GM19463 (cell line): ENCODE results near the gene GRAMD4.

Experiments used
- ATAC-seq: cut with Tn5 transposase; IDR thresholded peaks from one replicate; pipeline ENCODE4 v1.9.1; 2021; ENCODE audit warnings: mild to moderate bottlenecking, moderate library complexity; ENCODE audit not compliant: unreplicated experiment

The GRAMD4 gene

GRCh38 chr22:46682011-46682731 lies 62.0 kb downstream of the GRAMD4 start:
- ATAC-seq, result no peak

DNA sequence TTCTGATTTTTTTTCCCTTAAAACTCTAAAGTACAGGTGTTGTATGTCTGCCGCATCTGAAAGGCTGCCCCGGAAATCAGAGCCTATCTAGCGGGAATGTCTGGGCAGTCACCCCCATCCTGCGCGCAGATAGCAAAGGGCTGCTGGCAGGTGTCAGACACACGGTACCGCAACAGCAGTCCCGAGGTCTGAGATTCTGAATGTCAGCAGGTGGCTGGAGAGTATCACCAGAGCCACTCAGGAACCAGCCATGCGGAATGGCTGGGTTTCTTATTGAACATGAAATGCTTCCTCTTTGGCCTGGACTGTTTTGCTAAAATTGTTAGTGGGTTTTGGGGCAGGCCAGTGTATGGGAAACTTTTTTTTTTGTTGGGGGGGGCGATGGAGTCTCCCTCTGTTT lies 64.5 kb downstream of the GRAMD4 start:
- peak; percentile 90 for ATAC-seq

DNA sequence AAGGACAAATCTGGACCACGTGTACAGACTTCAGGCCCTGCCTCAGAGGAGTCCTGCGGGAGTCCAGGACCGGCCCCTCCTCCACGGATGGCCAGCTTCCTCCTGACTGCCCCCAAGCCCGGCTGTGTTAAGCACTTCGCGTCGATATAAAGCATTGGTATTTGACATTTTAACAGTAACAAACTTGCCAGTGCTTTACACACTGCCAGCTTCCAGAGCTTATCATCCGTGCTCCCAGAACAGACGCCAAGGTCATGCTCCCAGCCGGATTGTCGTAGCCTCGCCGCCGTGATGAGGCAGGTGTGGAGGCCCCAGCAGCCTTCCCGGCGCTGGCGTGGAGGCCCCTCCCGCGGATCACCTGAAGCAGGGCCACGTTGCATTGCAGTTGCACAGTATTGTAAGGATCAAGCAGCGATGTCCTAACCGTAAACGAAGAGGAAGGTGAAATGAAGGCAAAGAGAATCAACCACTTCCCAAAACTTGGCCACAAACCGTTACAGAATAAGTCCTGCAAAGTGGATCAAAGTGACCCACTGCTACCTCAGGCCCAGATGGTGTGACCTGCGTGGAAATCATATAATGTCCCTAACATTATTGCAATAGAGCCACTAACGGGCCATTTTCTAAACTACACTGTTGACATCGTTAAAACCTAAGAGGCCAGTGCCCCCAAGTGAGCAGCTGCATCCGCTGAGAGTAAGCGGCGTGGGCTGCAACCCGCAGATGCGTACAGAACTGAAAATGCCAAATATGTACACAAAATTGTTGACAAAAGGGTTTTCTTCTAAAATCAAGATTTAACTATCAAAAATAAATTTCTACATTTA lies 66.2 kb downstream of the GRAMD4 start:
- no peak for ATAC-seq

GRCh38 chr22:46687048-46687444 lies 66.9 kb downstream of the GRAMD4 start:
- no peak for ATAC-seq

DNA sequence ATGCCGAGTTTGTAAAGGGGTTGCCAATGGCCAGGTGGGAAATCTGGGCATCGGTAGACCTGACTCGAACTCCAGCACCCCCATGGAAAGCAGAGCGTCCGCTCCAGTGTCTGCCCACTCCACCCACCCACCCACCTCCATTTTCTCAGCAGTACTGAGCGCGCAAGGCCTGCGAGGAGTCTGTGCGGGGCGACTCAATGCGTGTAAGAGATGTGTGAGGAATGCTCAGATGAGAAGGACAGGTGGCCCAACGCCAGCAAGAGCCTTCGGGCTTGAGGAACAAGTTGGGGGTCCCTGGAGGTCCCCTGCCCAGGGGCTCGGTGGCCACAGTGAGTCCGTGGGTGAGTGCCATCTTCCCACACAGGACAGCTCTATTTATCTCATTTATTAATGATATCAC lies 67.3 kb downstream of the GRAMD4 start:
- ATAC-seq, result no peak

DNA sequence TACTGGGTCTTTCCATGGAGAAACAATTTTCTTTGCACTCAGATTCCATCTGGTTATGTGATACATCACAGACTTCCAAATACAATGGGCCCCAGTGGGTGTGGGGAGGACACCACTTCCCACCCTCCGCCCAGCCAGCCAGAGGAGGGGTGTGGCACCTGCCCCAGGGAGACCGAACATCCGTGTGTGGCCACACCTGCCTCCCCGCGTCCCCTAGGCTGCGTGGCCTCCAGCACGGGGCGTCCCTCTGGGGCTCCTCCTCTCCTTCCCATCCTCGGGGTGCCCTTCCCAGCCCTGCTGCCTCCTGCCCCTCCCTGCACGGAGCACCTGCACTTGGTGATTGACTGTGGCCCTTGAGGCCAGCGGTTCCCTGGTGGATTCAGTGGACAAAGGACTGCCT lies 68.8 kb downstream of the GRAMD4 start:
- ATAC-seq, result no peak

DNA sequence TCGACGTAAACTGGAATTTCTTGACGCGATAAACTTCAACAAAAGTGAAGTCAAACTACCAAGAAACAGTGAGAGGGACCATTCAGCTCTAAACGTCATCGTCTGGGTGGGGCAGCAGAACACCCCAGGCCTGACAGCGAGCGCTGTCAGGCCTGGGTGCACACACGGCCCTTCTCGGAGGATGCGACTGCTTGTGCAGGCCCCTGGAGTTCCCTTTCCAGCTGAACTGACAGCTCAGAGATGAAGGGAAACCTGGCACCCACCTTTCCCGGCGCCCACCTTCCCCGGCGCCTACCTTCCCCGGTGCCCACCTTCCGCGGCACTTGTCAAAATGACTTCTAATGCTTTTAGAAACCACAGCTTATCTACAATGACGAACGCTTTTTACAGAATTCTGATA lies 70.0 kb downstream of the GRAMD4 start:
- no peak for ATAC-seq

- ATAC-seq, result no peak
Observed at GRCh38 chr22:46691571-46691970, 71.4 kb downstream of the GRAMD4 start.

- no peak for ATAC-seq
Observed at GRCh38 chr22:46693634-46694415, 73.6 kb downstream of the GRAMD4 start.

DNA sequence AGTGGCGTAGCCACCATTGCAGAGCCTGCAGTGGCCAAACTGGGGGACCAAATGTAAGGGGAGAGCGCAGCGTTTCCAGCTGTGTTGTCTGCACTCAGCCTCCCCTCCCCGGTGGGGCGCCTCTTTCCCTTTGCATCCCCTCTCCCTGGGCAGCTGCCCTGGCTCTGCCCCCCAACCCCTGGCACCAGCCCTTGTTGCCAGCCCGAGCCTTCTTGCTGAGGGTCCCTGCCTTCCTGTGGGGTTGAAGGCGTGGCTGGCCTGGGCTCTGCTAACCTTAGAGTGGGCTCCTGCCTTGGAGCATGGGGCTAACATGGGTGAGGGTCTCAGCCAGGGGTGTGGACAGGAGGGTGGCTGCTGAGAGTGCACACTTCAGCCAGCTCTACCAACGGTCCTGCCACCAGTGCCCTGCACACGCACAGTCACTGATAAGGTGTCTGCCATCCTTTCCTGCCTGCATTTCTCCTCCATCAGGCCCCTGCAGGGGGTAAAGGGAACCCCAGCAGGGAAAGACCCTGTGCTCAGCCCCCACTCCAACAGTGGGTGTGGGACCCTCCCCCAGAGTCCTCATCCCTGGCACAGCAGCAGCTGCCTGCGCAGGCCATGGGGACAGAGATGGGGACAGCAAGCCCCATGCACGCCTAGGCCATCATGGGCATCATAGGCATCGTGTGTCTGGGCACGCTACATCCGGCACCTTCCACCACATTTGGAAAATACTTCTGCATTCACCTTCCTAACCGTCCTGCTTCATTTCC lies 74.4 kb downstream of the GRAMD4 start:
- no peak for ATAC-seq

- ATAC-seq, result no peak
Observed at GRCh38 chr22:46695346-46696228, 75.4 kb downstream of the GRAMD4 start.

DNA sequence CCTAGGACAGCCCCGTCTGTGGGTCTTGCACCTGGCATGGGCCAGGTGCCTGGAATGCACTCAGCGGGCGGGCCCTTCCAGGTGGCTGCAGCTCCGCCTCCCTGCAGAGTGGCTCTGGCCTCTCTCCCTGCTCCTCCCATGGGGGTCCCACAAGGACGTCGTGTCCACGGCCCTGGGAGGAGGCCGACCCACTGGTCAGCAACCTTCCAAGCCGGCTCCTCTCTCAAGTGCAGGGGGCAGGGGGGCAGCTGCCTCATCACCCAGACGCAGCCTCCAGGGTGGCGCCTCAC lies 76.0 kb downstream of the GRAMD4 start:
- no peak for ATAC-seq

DNA sequence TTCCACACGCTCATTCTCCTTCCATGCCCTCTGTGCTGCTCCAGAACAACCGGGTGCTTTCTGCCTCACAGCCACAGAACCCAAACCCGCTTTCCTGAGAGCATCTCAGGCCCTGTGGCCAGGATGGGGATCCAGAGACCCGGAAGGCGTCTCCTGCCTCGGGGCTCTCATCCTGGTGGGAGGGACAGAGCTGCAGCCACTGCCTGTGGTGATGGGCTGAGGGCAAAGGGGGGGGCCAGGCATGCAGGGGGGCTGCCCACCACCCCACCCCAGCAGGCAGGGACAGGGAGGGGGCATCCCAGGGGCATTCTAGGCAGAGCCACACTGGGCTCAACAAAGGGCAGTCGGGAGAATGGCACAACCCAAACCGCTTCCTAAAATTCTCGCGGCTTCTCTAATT lies 76.4 kb downstream of the GRAMD4 start:
- no peak for ATAC-seq

DNA sequence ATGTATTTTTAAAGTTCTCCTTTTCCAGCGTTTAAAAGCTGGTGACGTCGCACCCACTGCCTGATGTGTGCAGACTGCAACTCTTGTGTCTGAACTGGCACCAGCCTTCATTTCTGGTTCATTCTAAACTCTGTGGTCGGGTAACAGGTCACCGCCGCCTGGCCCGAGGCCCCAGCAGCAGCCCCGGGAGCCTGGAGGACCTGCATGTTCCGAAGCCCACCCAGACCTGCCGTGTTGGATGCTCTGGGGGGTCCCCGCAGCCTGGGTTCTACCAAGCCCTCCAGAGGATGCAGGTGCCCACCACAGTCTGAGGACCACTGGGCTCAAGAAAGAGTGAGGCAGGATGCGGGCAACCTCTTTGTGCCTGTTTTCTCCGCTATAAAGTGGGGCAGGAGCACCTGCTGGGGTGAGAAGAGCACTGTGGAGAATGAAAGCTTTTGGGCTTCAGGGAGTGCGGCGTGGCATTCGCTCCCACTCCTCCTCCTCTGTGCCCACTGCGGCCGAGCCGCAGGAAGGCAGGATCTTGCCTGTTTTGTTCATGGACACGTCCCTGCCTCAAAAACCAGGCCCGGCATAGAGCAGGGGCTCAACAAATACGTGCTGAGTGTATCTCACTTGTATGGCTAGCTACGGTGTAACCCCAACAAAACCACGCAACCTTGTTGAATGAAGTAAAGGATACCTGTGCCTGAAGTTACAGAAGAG lies 77.8 kb downstream of the GRAMD4 start:
- ATAC-seq, result no peak

DNA sequence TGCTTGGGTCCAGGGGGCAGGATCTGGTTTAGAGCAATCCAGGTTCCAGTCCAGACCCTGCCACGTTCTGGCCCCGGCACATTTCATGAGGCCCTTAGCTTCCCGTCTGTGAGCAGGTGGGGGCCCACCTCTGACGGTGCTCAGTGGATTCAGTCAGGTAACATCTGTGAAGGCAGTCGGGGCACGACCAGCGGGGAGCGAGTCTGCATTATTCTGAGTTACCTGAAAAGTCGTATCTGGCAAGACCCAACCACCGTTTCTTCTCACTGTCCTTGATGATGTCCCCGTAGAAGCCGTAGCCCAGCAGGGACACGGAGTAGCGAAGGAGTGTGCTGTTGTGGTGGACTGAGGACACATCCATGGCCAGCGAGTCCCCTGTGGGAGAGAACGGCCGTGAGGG lies 78.9 kb downstream of the GRAMD4 start:
- no peak for ATAC-seq

GRCh38 chr22:46701262-46701661 lies 81.1 kb downstream of the GRAMD4 start:
- ATAC-seq, result no peak

- no peak for ATAC-seq
Observed at GRCh38 chr22:46703171-46703995, 83.2 kb downstream of the GRAMD4 start.

DNA sequence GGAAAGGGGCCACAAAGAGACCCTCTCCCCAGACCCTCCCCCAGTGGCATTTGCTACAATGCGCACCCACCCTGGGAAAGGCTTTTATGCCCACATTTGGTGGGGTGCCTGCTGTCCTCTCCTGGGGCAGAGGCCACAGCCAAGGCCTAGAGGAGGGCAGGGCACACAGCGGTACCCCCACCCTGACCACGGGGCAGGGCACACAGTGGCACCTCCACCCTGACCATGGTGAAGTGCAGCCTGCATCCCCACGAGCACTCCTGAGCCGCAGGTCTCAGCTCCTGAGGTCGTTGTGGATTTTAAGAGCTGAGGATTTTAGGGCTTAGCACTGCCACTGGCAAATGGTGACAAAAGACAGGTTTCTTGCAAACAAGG lies 83.8 kb downstream of the GRAMD4 start:
- ATAC-seq, result no peak

- ATAC-seq, result no peak
Observed at GRCh38 chr22:46706060-46706459, 85.9 kb downstream of the GRAMD4 start.
